PC-3 (cell line): ENCODE results near the gene CD3G. TPM values are rescaled to one million over a fixed set of nuclear protein-coding genes. Genes with fewer than 3 reads are reported as not detected.

Experiments
- ATAC-seq: fragments of 200-7000 bp; cut with Tn5 transposase; 2 replicates; pipeline ENCODE4 v1.9.1; 2020; ENCODE audit warnings: mild to moderate bottlenecking, moderate library complexity
- BruUV-seq: library from RNA; stranded (reverse); fragments of 400-500 nt; replicated peaks from 2 replicates; lab custom pipeline; 2021; lab: Mats Ljungman, UMichigan
- CTCF ChIA-PET: fragments of 300-600 bp; sonication (Branson Sonifier 250); formaldehyde crosslinking; loops from one replicate; lab custom pipeline; 2022; ENCODE audit warnings: antibody characterized with exemption; lab: Charles Lee
- POLR2A ChIA-PET: fragments of 300-600 bp; sonication (Branson Sonifier 250); formaldehyde crosslinking; loops from one replicate; lab custom pipeline; 2022; ENCODE audit warnings: antibody characterized with exemption; ENCODE audit not compliant: unreplicated experiment; lab: Charles Lee
- DNase-seq: peaks from one replicate; pipeline ENCODE4 v3.0.0-alpha.2; 2015
- H2AFZ ChIP-seq: fragments of 300-600 bp; sonication (generic); 2 replicates; pipeline ENCODE4 v1.6.0; 2016; ENCODE audit warnings: antibody characterized with exemption, low read length
- H3F3A ChIP-seq: fragments of 300-600 bp; sonication (generic); one replicate; pipeline ENCODE4 v1.6.0; 2017; ENCODE audit warnings: antibody characterized with exemption, low read length, control low read depth, mild to moderate bottlenecking; ENCODE audit not compliant: unreplicated experiment
- H3K27ac ChIP-seq: fragments of 300-600 bp; sonication (generic); 2 replicates; pipeline ENCODE4 v1.5.1; 2016; ENCODE audit warnings: mild to moderate bottlenecking, low read length
- H3K27me3 ChIP-seq: fragments of 300-600 bp; sonication (generic); 2 replicates; pipeline ENCODE4 v1.6.1; 2016; ENCODE audit warnings: low read length, mixed read lengths
- H3K36me3 ChIP-seq: fragments of 300-600 bp; sonication (generic); 2 replicates; pipeline ENCODE4 v1.6.1; 2016; ENCODE audit warnings: low read depth, mixed run types, low read length, mixed read lengths
- H3K4me1 ChIP-seq: fragments of 300-600 bp; sonication (generic); 2 replicates; pipeline ENCODE4 v1.5.1; 2016; ENCODE audit warnings: low read length; ENCODE audit not compliant: insufficient read depth
- H3K4me2 ChIP-seq: fragments of 300-600 bp; sonication (generic); 2 replicates; pipeline ENCODE4 v1.6.0; 2016; ENCODE audit warnings: low read length
- H3K4me3 ChIP-seq: fragments of 300-600 bp; sonication (generic); 2 replicates; pipeline ENCODE4 v1.5.1; 2016; ENCODE audit warnings: mild to moderate bottlenecking, low read length, mixed read lengths
- H3K79me2 ChIP-seq: fragments of 300-600 bp; sonication (generic); 2 replicates; pipeline ENCODE4 v1.6.1; 2017; ENCODE audit warnings: low read length, mixed read lengths
- H3K9ac ChIP-seq: fragments of 300-600 bp; sonication (generic); 2 replicates; pipeline ENCODE4 v1.6.0; 2016; ENCODE audit warnings: mild to moderate bottlenecking, low read length
- H3K9me2 ChIP-seq: fragments of 300-600 bp; sonication (generic); replicated peaks from 2 replicates; pipeline ENCODE4 v1.6.1; 2016; ENCODE audit warnings: mixed run types, low read length, mixed read lengths
- H3K9me3 ChIP-seq: fragments of 300-600 bp; sonication (generic); 2 replicates; pipeline ENCODE4 v1.6.1; 2016; ENCODE audit warnings: low read length, mixed read lengths
- H4K20me1 ChIP-seq: fragments of 300-600 bp; sonication (generic); 2 replicates; pipeline ENCODE4 v1.6.1; 2016; ENCODE audit warnings: low read length, mixed read lengths
- CTCF ChIP-seq: fragments of 300-600 bp; sonication (generic); conservative IDR thresholded peaks from 2 replicates; pipeline ENCODE4 v1.5.1; 2017; ENCODE audit warnings: antibody characterized with exemption, low read depth, mild to moderate bottlenecking, low read length
- EZH2 ChIP-seq: fragments of 300-600 bp; sonication (generic); IDR thresholded peaks from one replicate; pipeline ENCODE4 v1.6.1; 2017; ENCODE audit warnings: antibody characterized with exemption, mild to moderate bottlenecking, low read length; ENCODE audit not compliant: unreplicated experiment
- EZH2phosphoT487 ChIP-seq: fragments of 300-600 bp; sonication (generic); IDR thresholded peaks from 2 replicates; pipeline ENCODE4 v1.6.1; 2018; ENCODE audit warnings: mild to moderate bottlenecking, antibody characterized with exemption, low read length, borderline replicate concordance
- intact Hi-C: fragments of 100-400 bp; cut with micrococcal nuclease; formaldehyde crosslinking; loops from 2 replicates; pipeline ENCODE4 v1.9.0; 2023
- total RNA-seq: library from RNA; depleted of rRNA; stranded (reverse); fragments of >200 nt; gene quantifications from 2 replicates; pipeline ENCODE4 v1.2.3, GENCODE V29; 2014

Gene CD3G
- total RNA-seq, 1 experiment from 2014 or later: not detected

GRCh38 chr11:118349475-118349874, 5.3 kb downstream of the CD3G start:
- H3K79me2 ChIP-seq: no peaks in the 10 kb centered on the region
- H2AFZ ChIP-seq: no peak overlapping the region
- no TSS peak for BruUV-seq
- CTCF ChIA-PET: no interaction called here
- H3K4me3 ChIP-seq: no peak overlapping the region
- no peaks in the 10 kb centered on the region for H3K4me1 ChIP-seq
- no peak overlapping the region for H3K4me2 ChIP-seq
- no peaks in the 10 kb centered on the region for H4K20me1 ChIP-seq
- no peaks in the 10 kb centered on the region for H3K9me3 ChIP-seq
- no peak overlapping the region for H3K27ac ChIP-seq
- peaks cover 33% of the 10 kb centered on the region; the same call in 1 of the 2 replicates for H3K27me3 ChIP-seq
- H3K9me2 ChIP-seq: no peaks in the 10 kb centered on the region
- POLR2A ChIA-PET: no interaction called here
- H3K9ac ChIP-seq: no peak overlapping the region
- ATAC-seq (no peak), DNase-seq (no peak)
- no peaks in the 10 kb centered on the region for H3K36me3 ChIP-seq
- intact Hi-C loops: no loop called here
- TF ChIP-seq EZH2phosphoT487: no peak
- TF ChIP-seq EZH2: no peak
- no peak for TF ChIP-seq CTCF
- H3F3A ChIP-seq: no peaks in the 10 kb centered on the region

DNA sequence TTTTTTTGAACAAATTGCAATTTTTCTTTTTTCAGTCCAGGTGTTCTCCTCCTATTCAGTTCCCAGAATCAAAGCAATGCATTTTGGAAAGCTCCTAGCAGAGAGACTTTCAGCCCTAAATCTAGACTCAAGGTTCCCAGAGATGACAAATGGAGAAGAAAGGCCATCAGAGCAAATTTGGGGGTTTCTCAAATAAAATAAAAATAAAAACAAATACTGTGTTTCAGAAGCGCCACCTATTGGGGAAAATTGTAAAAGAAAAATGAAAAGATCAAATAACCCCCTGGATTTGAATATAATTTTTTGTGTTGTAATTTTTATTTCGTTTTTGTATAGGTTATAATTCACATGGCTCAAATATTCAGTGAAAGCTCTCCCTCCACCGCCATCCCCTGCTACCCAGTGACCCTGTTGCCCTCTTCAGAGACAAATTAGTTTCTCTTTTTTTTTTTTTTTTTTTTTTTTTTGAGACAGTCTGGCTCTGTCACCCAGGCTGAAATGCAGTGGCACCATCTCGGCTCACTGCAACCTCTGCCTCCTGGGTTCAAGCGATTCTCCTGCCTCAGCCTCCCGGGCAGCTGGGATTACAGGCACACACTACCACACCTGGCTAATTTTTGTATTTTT, 9.1 kb downstream of the CD3G start:
- H3F3A ChIP-seq: no peaks in the 10 kb centered on the region
- no peak overlapping the region for H3K4me2 ChIP-seq
- ChIA-PET CTCF (interaction anchor here (1.3 kb wide), 1 partner anchor 57 kb away, joined by 4 read pairs; no protein-coding TSS in a partner anchor), POLR2A (no interaction called here)
- no peaks in the 10 kb centered on the region for H3K9me3 ChIP-seq
- H3K4me3 ChIP-seq: no peak overlapping the region
- H3K4me1 ChIP-seq: no peaks in the 10 kb centered on the region
- H3K36me3 ChIP-seq: no peaks in the 10 kb centered on the region
- no peak overlapping the region for H2AFZ ChIP-seq
- no peak overlapping the region for H3K27ac ChIP-seq
- no peaks in the 10 kb centered on the region for H4K20me1 ChIP-seq
- no peaks in the 10 kb centered on the region for H3K79me2 ChIP-seq
- no TSS peak for BruUV-seq
- ATAC-seq: no peak
- H3K9me2 ChIP-seq: no peaks in the 10 kb centered on the region
- no peak overlapping the region for H3K9ac ChIP-seq
- peak; percentile 67 for DNase-seq
- intact Hi-C loops: loop anchor here (1.0 to 2.0 kb wide), 3 partner anchors 58 to 208 kb away; no protein-coding TSS in a partner anchor
- H3K27me3 ChIP-seq: peaks cover 24% of the 10 kb centered on the region; the same call in 1 of the 2 replicates
- TF ChIP-seq EZH2 (no peak), CTCF (peak; percentile 86)

- Histone ChIP-seq H3K4me2 (no peak overlapping the region), H3K27me3 (no peaks in the 10 kb centered on the region), H3K9ac (no peak overlapping the region), H3K27ac (no peak overlapping the region), H3K9me3 (no peaks in the 10 kb centered on the region), H3K4me3 (no peak overlapping the region), H4K20me1 (no peaks in the 10 kb centered on the region), H3K9me2 (no peaks in the 10 kb centered on the region), H2AFZ (no peak overlapping the region), H3K36me3 (no peaks in the 10 kb centered on the region), H3F3A (no peaks in the 10 kb centered on the region), H3K79me2 (peaks cover 36% of the 10 kb centered on the region), H3K4me1 (peaks cover 4% of the 10 kb centered on the region)
- DNase-seq (no peak), ATAC-seq (no peak)
- ChIA-PET POLR2A (no interaction called here), CTCF (no interaction called here)
- no TSS peak for BruUV-seq
- intact Hi-C loops: no loop called here
- no peak for TF ChIP-seq EZH2
- TF ChIP-seq CTCF: no peak
- TF ChIP-seq EZH2phosphoT487: no peak
Measured at GRCh38 chr11:118358071-118358470, 13.9 kb downstream of the CD3G start.
